Stimulated activated CD4-positive, alpha-beta T cell treated with anti-CD3 and anti-CD28 coated beads, Interleukin-1b, Interleukin-23, amount 100 ng/mL, for 1 hour (primary cell): ENCODE data around the gene ITGB2.

Source experiments
- DNase-seq, 2 donors: peaks; one replicate each; pipeline ENCODE4 v3.0.0-alpha.2; 2020; ENCODE audit warnings: low read depth in 2 of 2

Gene ITGB2

DNA sequence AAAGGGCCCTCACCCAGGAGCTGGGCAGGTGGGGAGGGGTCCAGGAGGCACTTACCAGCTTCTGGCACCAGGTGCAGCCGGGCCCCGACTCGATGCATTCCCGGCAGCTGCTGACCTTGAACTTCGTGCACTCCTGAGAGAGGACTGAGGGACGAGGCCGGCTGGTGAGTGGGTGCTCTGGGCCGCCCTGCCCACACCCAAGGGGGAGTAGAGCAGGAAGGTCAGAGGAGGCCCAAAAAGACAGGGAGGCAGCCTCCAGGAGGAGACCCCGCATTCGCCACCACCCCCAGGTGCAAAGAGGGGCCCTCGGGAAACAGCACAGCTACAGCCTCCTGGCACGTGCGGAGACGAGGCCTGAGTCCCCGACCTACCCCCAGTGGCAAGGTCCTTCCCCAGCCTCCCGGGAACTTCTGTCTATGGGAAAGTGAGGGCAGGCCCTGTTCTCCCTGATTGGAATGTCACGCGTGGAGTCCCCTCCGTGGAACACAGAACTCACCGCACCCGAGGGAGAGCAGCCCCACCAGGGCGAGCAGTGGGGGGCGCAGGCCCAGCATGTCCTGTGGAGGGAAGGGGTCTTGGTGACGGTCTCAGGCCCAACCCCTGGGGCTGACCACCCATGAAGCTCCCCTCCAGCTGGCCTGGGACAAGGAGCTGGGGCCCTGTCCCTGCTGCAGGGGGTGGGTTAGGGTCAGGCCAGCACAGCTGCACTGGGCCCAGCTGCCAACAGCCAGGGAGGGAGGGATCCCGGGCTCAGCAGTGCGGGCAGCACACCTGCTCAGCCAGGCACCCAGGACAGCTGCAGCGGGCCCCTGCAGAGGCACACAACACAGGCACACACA, 10.3 kb downstream of the ITGB2 start:
- DNase-seq: no peak

DNA sequence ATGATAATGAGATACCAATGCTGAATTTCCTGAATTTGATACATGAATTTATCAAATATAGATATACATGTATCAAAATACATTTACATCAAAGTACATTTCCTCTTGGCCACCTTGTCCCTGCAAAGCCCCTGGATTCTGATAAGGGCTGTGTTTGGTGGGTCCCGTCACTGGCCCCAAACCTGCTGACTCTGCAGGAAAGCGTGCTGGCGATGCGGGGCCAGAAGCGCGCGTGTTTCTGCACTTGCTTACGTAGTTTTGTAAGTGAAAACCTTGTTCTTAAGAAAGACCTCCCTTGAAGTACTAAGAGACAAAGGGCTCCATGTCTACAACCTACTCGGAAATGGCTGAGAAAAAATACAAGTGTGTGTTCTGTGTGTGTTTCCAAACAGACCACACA, 11.0 kb downstream of the ITGB2 start:
- DNase-seq: no peak

DNA sequence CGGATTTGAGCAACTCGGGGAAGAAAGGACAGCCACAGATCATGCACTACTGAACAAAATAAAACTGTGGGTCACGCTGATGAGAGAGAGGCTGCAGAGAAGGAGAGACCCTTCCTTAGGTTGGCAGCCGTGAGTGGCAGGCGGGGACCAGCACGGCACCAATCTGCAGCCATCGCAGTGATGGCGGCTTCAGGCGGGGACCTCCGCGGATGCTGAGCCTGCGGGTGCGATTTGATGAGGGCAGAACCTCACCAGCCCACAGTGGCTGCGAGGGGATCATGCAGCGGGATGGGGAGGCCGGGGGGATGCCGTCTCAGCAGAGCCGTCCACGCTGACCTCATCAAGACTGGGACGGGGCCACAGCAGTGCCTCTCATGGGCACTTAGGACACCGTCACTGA, 11.8 kb downstream of the ITGB2 start:
- DNase-seq: no peak

DNA sequence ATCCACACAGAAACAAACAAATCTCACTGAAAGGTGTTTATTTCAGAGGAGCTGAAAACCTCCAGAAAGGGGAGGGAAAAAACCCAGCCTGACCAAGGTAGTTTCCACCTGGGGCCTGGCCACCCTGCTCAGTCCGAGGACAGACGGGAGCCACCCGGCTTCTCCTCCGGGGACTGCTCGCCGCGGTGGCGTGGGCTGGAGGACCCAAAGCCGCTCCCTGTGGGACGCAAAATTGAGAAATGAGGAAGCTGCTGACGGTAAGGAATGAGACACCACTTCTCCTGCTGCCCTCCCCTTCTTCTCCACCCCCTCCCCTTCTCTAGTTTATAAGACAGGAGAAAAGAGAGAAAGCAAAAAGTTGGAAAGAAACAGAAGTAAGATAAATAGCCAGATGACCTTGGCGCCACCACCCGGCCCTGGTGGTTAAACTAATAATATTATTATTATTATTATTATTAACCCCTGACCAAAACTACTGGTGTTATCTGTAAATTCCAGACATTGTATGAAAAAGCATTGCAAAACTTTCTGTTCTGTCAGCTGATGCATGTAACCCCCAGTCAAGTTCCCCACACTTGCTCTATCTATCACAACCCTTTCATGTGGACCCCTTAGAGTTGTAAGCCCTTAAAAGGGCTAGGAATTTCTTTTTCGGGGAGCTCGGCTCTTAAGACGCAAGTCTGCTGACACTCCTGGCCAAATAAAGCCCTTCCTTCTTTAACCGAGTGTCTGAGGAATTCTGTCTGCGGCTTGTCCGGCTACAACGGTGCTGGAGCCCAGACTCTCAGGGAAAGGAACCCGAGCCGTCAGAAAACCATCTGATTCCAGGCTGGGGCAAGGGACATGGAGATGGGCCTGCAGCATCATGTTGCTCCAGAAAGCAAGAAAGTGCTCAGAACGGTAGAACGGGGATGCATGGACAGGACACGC, 12.5 kb downstream of the ITGB2 start:
- no peak for DNase-seq

DNA sequence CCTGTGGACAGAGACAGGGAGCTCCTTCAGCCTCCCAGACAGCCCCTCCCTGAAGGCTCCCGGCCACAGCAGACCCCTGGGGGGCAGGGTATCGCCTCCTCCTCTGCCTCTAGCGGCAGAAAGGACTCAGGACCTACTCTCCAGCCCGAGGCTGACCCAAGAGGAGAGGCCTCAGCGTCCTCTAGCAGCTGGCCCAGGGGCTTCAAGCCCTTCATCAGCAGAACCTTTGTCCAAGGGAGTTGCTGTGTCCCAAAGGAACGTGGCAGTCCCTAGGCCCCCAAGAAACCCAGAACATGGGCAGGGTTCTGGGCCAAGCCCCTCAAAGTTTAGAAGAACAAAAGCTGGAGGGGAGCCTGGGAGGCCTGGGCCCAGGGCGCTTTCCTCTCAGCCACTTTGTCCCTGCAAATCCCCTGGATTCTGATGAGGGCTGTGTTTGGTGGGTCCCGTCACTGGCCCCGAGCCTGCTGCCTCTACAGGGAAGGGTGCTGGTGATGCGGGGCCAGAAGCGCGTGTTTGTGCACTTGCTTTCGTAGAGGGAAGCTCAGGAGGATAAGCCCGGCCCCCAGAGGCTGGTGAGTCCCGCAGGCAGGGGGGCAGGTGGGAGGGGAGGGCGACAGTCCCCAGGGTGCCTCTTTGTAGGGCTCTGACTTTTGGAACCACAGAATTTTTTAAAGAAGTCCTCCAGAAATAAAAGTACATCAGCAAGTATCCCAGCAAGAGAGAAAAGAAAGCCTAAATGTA, 13.3 kb downstream of the ITGB2 start:
- DNase-seq: no peak

DNA sequence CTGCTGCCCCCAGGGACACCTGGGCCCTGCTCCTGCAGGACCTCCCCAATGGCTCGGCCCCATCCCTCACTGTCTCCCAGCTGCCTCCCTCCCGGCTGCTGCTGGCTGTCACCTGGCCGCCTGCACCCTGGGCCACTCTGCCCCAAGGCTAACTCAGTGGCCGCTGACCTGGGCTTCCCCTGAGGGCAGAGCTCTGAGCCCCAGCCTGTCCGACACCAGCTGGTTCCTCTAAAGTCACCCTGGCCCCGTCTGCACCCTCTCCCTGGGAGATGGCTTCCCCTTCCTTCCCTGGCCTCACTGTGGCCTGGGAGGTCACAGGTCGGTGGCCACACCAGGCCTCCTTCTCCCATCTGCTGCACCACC, 15.0 kb downstream of the ITGB2 start:
- no peak for DNase-seq

DNA sequence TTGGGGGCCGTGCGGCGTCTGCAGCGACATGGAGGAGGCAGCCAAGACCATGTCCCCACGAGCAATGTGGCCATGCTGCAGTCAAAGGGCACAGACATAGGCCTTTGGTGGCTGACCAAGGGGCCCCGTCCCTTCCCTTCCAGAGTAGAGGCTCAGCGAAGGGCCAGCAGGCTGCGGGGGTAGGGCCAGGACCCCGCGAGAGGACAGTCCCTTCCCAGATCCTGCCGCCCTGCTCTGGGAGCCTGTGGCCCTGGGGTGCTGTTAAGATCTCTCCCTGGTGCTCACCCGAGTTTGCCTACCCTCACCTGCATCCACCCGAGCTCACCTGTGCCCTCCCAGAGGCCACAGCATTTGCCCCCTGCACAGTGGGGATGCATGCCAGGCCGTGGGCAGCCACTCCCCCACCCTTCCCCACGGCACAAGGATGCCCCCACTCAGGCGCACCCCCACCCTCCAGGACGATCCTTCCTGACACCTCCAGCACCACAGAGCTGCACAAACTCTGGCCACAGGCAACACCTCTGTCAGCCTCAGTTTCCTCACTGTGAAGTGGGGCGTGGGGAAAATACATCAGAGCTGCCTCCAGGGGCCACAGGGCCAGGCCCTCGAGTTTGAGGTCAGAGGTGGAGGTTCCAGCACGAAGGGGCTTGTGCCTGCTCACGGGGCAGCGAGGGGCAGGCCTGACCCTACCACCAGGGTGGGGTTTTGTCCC, 15.5 kb downstream of the ITGB2 start:
- DNase-seq: no peak

DNA sequence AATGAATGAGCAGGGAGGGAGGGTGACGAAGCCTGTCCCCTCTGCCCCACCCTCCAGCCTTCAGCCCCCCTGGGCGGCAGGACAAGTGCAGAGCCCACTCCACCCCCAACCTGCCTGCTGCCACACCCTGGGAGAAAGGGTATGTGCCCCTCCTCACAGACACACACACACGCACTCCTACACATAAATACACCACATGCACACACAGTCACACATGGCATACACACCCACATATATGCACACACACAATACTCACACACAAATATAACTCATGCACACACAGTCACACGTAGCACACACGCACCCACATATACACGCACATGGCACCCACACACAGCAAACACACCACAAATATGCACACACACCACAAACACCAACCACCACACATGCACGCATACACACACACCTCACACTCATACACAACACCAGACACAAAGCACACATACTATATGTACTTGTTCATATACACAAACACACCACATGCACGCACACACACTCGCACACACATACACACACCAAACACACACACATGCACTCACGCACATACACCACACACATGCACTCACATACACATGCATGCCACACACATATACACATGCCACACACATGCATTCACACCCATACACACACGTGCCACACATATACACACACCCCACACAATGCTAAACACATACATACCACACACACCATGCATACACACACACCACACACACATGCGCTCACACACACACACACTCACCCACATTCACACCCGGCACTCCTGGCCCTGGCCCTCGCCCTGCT, 16.4 kb downstream of the ITGB2 start:
- DNase-seq: no peak

DNA sequence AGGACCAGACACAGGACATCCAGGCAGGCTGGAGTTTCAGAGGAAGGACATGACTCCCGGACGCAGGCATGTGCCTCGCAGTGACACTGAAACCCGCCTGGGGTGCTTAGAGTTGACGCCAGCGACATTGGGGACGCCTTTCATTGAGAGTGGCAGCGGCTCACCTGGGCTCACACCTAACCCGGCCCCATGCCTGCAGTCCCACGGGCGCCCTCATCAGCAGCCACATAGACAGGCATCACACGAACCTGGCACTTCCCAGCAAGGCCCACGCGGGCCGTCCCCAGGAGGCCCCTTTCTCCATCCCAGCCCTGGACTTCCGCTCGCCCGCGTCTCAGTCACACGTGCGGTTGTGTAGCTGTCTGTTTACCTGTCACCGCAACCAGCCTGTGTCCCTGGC, 17.0 kb downstream of the ITGB2 start:
- DNase-seq: no peak

DNA sequence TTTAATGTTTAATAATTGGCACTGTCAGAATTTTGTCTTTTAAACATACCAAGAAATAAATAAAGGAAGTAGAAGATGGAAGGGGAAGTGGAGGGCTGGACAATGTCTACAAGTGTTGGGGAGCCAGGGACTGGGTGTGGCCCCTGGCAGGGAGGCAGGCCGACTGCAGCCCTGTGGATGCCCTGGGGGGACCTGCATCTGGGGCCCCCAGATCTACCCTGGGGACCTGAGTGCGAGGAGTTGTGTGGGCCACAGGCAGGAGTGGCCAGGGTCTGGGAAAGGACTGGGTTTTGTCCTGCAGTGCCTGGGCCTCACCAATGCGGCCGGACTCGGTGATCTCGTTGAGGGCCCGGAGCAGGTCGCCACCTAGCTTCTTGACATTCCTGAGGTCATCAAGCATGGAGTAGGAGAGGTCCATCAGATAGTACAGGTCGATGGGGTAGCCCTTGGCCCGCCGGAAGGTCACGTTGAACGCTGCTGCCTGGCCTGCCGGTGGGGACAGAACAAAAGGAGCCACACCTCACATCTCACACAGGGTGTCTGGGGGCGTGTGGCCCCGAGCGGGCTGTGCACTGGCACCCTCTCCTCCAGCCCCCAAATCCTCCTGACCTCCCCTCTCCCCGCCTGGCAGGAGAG, 17.5 kb downstream of the ITGB2 start:
- no peak for DNase-seq

DNA sequence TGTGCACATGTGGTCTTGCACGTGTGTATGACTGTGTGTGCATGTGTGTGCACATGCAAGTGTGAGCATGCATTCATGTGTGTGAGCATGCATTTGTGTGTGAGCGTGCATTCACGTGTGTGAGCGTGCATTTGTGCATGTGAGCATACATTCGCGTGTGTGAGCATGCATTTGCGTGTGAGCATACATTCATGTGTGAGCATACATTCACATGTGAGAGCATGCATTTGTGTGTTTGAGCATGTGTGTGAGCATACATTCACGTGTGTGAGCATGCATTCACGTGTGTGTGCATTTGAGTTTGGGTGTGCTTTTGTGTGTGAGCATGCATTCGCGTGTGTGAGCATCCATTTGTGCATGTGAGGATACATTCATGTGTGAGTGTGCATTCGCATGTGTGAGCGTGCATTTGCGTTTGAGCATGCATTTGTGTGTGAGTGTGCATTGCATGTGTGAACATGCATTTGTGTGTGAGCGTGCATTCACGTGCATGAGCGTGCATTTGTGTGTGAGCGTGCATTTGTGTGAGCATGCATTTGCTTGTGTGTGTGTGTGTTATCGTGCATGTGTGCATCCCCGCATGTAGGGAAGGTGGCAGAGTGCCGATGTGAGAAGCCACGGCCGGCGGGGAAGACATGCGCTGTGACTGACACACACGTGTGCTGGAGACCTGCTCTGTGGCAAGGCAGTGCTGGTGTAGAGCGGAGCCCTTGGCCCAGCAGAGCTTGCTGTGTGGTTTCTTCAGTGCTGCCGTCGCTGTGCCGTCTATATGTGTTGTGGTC, 18.2 kb downstream of the ITGB2 start:
- DNase-seq: no peak

DNA sequence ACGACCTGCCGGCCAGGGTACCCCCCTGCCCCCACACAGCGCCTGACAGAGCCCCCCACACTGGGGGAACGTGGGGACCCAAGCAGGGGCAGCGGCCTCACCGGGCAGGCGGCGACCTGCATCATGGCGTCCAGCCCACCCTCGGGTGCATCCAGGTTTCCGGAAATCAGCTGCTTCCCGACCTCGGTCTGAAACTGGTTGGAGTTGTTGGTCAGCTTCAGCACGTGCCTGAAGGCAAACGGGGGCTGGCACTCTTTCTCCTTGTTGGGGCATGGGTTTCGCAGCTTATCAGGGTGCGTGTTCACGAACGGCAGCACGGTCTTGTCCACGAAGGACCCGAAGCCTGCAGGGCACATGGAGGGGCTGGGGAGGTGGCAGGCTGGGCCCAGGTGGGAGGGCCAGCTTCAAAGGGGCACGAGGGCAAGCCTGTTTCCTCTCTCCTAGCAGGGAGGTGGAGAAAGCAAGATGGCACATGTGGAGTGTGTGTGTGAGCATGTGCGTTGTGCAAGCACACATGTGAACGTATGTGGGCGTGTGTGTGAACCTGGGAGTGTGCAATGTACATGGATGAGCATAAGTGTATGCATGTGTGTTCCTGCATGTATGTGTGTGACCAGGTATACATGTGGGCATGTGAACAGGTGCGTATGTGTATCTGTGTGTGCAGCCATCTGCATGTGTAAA, 19.2 kb downstream of the ITGB2 start:
- no peak for DNase-seq

DNA sequence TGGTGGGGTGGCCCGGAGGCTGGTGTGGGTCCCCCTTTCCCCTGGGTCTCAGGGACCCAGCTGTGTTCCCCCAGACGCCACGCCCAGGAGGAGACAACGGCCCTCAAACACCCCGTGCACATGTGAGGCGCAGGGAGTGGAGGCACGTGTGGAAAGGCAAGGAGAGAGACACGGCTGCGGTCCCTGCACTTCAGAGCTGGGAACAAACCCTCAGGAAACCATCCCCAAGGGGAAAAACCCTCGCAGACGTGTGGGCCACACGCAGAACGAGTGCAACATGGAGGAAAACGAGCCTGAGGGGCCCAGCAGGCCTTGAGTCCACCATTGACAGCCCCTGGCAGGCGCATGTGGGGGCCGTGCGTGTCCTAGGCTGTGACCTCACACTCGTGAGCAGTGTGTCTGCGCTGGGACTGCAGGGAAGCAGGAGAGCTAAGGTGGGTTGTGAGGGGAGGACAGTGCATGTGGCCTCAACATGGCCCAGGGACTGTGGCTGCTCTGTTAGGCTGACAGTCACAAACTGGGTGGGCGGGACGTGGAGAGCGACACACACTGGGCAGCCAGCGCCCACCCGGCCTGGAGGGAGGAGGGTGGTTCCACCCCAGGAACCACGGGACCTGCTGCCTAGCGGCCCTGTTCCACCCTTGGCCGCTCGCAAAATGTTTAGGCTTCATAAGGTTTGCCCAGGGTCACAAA, 20.0 kb downstream of the ITGB2 start:
- DNase-seq: no peak

DNA sequence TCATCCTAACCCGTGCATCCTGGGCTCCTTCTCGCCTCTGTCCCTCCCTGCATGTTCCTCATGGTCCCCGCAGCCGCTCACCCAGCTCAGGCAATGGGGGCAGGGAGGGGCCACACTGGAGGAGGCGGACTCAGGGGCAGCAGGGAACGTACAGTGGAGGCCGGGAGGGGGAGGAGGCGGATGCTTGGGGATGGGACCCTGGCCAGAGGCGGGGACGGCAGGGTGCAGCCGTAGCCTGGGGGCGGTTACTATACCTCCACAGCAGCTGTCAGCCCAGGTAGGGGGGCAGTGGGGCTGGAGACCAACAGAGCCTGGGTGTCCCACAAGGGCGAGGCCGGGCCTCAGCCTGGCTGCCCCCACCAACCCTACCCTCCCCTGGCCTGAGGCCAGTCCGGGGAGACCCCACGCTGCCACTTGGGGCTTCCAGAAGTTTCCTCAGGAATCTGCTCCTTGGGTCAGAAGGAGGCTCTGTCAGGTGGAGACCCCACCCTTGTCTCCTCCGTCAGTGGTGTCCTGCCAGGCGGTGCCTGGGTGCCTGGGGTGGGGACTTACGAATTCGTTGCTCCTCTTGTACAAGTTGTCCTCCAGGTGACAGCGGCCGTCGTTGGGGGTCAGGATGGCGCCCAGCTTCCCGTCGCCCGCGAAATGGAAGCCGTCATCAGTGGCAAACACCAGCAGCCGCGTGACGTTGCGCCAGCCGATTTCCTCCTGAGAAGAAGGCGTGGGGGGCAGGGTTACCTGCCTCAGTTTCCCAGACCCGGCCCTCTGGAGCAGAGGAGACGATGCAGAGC, 20.7 kb downstream of the ITGB2 start:
- DNase-seq: no peak

DNA sequence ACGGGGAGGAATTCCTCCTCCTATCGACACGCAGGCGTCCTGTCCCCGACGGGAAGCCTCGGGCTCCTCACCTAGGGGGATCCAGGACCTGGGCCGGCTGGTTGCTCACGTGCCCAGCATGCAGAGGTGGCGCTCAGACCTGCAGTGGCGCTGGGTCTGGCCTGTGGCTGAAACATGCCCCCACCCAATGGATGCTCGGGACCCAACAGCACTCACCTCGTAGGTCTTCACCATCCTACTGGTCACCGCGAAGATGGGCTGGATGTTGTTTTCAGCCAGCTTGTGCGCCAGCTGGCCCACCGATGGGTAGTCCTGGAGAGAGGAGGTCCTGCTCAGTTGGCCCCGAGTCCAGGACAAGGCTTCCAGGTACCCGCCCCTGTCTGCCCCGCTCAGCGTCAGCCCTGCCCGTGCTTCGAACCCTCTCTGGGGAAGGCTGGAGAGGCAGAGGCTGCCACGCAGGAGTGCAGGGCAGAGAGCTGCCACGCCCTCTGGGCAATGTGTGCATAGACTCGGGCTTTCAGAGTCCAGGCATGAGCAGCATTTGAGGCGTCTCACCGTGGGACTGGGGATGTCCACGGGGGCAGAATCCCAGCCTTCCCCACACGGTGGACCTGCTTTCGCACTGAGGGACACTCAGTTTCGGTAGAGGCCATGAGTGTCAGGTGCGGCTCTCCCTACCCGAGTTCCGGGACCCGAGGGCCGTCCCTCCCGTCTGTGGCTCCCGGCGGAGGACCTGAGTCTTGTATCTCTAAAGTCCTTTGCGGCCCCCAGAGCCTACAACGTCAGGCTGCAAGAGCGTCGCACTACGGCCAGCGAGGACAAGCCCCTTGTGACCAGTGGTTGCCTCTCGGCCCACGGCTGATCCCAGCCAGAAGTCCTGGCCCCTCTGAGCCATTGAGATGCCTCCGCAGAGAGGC, 21.6 kb downstream of the ITGB2 start:
- no peak for DNase-seq

DNA sequence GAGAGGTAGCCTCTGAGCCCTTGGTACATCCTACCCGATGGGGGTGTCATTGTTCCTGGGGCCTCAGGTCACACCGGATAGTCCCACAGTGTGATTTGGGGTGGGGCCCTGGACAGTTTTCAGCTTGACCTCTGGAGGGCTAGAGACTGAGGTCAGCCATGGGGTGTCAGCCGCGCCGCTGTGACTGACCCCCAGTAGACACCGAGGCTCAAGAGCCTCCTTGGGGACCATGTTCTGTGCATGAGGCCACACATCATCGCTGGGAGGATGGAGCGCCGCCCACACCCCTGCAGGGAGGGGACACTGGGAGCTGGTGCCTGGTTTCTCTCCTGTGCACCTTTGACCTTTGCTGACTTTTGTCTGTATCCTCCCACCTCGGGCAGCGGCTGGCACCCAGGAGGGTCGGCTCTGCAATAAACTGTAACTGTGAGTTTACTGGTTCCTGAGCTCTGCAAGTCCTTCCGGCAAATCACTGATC, 22.6 kb downstream of the ITGB2 start:
- no peak for DNase-seq
